RWPE1 (cell line): ENCODE measurements around the gene PDIA2.

Experiments
- CTCF ChIA-PET: fragments of 350-600 bp; sonication (Branson Sonifier 250); formaldehyde crosslinking; extraction: SDS; loops from one replicate; lab custom pipeline; 2021; lab: Yijun Ruan, JAX
- POLR2A ChIA-PET: fragments of 400-600 bp; formaldehyde crosslinking; extraction: SDS; loops from one replicate; lab custom pipeline; 2020; ENCODE audit warnings: antibody characterized with exemption; ENCODE audit not compliant: low non-redundant PET; lab: Yijun Ruan, JAX
- DNase-seq: peaks from one replicate; pipeline ENCODE4 v3.0.0; 2012; ENCODE audit warnings: low spot score
- H3K27ac ChIP-seq: fragments of 450-650 bp; 2 replicates; pipeline ENCODE4 v1.5.1; 2017
- TF ChIP-seq, protein P1 (sequence below): fragments of 450-650 bp; conservative IDR thresholded peaks from 2 replicates; pipeline ENCODE4 v1.5.1; 2017; ENCODE audit warnings: low read depth, mild to moderate bottlenecking

Gene PDIA2

DNA sequence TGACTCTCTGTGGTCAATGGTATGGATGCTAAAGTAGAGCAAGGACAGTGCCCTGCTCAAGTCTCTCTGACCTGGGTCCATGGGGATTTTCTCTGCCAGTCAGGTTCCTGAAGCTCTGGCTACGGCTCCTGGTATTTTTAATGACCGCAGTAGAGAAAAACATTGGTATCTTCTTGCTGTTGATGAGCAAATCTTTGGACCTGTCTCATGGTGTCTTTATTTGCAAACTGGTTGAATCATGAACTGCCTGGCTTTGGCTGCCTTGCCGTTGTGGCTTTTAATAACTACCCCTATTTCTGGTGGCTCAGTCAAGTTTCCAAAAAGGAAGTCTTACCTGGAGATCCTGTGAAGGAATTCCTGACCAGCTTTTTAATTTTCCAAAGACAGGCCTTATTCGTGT is 39.6 kb upstream of the PDIA2 start:
- CTCF ChIA-PET = interaction anchor here (0.6 kb wide), 1 partner anchor 31 kb away, joined by 3 read pairs; no protein-coding TSS in a partner anchor
- no peak for DNase-seq
- no peak overlapping the region for H3K27ac ChIP-seq
- TF ChIP-seq, protein P1, sequence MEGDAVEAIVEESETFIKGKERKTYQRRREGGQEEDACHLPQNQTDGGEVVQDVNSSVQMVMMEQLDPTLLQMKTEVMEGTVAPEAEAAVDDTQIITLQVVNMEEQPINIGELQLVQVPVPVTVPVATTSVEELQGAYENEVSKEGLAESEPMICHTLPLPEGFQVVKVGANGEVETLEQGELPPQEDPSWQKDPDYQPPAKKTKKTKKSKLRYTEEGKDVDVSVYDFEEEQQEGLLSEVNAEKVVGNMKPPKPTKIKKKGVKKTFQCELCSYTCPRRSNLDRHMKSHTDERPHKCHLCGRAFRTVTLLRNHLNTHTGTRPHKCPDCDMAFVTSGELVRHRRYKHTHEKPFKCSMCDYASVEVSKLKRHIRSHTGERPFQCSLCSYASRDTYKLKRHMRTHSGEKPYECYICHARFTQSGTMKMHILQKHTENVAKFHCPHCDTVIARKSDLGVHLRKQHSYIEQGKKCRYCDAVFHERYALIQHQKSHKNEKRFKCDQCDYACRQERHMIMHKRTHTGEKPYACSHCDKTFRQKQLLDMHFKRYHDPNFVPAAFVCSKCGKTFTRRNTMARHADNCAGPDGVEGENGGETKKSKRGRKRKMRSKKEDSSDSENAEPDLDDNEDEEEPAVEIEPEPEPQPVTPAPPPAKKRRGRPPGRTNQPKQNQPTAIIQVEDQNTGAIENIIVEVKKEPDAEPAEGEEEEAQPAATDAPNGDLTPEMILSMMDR = no peak
- POLR2A ChIA-PET = no interaction called here

DNA sequence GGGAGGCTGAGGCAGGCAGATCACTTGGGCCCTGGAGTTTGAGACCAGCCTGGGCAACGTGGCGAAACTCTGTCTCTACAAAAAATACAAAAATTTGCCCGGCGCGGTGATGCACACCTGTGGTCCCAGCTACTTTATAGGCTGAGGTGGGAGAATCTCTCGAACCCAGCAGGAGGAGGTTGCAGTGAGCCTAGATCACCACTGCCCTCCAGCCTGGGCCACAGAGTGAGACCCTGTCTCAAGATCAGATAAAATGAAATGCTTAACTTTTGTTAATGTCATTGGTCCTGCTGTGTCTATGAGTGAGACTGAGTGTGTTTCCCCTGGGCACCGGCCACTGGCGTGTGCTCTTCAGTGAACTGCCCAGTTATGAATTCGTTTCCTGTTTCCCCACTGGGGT is 37.9 kb upstream of the PDIA2 start:
- POLR2A ChIA-PET = no interaction called here
- CTCF ChIA-PET = interaction anchor here (0.6 to 0.7 kb wide), 2 partner anchors 10 to 15 kb away, joined by 3 read pairs; partner anchors contain the start of gene FAM234A
- no peak overlapping the region; the same call in 1 of the 2 replicates for H3K27ac ChIP-seq
- TF ChIP-seq, protein P1 = no peak
- no peak for DNase-seq

DNA sequence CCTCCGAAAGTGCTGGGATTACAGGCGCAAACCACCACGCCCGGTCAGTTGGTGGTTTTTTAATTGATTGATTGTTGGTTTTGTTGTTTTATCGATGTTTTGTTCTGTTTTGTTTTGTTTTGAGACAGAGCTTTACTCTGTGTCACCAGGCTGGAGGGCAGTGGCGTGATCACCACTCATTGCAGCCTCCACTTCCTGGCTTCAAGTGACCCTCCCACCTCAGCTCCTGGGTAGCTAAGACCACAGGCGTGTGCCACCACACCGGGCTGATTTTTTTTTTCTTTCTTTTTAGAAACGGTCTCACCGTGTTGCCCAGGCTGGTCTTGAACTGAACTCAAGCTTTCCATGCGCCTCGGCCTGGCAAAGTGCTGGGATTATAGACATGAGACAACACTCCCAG is 35.9 kb upstream of the PDIA2 start:
- DNase-seq = no peak
- ChIA-PET CTCF (no interaction called here), POLR2A (no interaction called here)
- TF ChIP-seq, protein P1 = no peak
- H3K27ac ChIP-seq = no peak overlapping the region

DNA sequence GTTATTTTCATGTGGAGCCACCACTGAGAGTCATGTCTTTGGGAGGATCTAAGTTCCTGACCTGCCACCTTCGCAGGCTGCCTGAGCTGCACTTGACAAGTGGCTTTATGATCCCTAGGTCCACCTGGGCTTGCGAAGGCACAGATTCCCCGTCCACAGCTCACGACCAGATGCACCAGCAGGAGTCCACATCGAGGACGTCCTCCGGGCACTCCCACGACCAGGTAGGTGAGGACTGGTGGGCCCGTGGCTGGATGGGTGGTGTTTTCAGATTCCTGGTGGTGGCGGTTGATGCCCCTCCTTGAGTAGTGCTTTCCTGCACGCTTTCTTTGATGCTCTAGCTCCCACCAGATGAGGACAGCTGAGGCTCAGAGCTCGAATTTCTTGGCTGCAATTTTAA is 33.5 kb upstream of the PDIA2 start:
- CTCF ChIA-PET = interaction anchor here (0.7 to 1.5 kb wide), 3 partner anchors 15 to 633 kb away, joined by 3 read pairs; no protein-coding TSS in a partner anchor
- TF ChIP-seq, protein P1 = no peak
- POLR2A ChIA-PET = no interaction called here

DNA sequence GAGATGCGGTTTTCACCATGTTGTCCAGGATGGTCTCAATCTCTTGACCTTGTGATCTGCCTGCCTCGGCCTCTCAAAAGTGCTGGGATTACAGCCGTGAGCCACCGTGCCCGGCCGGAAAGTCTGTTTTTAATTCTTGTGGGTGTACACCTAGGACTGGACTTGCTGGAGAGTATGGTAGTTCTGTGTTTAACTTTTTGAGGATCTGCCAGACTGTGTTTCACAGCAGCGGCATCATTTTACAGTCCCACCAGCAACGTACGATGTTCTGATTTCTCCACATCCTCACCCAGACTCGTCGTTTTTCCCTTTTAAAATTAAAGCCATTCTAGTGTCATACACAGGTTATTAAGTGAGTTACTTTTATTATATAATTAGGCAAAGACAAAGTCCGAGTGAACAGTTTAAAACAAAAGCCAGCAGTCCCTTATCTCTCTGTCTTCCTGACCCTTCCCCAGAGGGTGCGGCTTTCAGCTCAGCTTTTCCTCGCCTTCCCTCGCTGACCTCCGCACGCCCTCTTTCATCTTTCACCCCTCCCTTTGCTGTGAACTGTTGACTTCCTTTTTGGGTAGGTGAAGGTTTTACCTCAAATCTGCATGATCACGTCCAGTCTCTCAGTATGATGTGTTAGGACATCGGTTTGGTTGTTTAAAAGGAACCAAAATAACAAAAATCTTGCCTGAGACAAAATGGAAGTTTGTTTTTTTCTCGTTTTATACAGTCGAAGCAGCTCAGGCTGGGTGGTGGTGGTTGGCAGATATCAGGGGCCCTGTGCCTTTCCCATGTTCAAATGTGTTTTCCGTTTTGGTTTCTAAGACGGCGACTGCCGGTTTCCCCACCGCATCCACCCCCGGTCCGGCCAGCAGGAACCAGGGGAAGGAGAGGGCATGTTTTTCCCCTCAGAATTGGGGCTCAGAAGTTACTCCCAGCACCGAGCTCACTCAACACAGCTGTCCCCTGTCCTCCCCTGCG is 30.3 kb upstream of the PDIA2 start:
- H3K27ac ChIP-seq = no peak overlapping the region
- ChIA-PET POLR2A (no interaction called here), CTCF (interaction anchor here (1.1 kb wide), 1 partner anchor 71 kb away, joined by 7 read pairs; no protein-coding TSS in a partner anchor)
- DNase-seq = no peak
- TF ChIP-seq, protein P1 = no peak

More for the DNA sequence above, 33.5 kb upstream of the PDIA2 start:
- no peak for DNase-seq
- H3K27ac ChIP-seq = no peak overlapping the region

DNA sequence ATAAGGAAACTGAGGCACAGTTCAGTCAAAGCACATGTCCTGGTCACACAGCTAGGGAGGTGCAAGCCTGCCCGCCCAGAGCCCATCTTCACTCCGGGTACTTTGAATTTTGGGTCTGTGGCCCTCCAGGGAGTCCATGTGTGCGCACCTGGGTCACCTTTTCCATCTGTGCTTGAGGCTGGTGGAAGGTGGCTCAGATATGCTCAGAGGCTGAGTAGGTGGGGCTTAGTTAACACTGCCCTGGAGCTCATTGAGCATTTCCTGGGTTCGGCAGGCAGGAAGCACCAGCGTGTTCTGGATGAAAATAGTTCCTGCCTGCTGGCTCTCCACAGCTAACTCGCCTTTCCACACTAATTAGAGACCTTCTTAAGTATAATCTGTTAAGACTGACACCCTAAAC is 29.1 kb upstream of the PDIA2 start:
- no peak overlapping the region for H3K27ac ChIP-seq
- DNase-seq = no peak
- TF ChIP-seq, protein P1 = no peak
- ChIA-PET CTCF (interaction anchor here (0.6 kb wide), 1 partner anchor 114 kb away, joined by 3 read pairs; no protein-coding TSS in a partner anchor), POLR2A (no interaction called here)
